HG03159 (cell line): ENCODE results near the gene SIGLEC9.

Source experiments
- ATAC-seq: cut with Tn5 transposase; IDR thresholded peaks from one replicate; pipeline ENCODE4 v1.9.1; 2021; ENCODE audit warnings: mild to moderate bottlenecking, moderate library complexity; ENCODE audit not compliant: unreplicated experiment

Gene SIGLEC9

GRCh38 chr19:51173681-51174080 is 49.0 kb downstream of the SIGLEC9 start:
- no peak for ATAC-seq

- ATAC-seq: no peak
Observed at GRCh38 chr19:51179256-51179655, 54.5 kb downstream of the SIGLEC9 start.
